Measurements from ENCODE around the gene KCNQ1. TPM values are rescaled to one million over a fixed set of nuclear protein-coding genes. Genes with fewer than 3 reads are reported as not detected.

Gene KCNQ1
- total RNA-seq, 4 donors from 2014 or later: 0.89 to 2.2 (median 1.3) TPM

DNA sequence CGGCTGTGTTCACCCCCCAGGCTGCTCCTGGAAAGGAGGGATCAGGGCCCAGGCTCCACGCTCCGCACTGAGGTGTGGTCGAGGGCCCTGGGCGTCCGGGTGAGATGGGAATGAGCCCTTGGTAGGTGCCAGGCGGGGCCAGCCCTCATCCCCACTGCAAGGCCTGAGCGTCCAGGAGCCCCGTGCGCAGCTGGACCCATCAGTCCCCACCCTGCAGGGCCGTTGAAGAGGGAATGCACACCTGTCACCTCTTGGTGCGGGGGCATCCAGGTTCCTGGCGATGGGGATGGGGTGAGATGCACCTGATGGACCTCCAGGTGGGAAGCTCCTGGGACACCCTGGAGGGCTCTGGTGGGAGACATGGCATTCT lies 72.2 kb downstream of the KCNQ1 start:
- Histone ChIP-seq H3K27me3 (peaks cover 12% of the 10 kb centered on the region), H3K27ac (no peak overlapping the region), H3K36me3 (no peaks in the 10 kb centered on the region), H3K4me3 (no peak overlapping the region), H3K9me3 (no peaks in the 10 kb centered on the region), H3K4me1 (no peaks in the 10 kb centered on the region)
- peak; percentile 49 to 74 for DNase-seq (ENCODE audit: low spot score in 2 of 2)
- WGBS: 83% methylated on average over 8 of the region's 13 CpGs
- TF ChIP-seq, protein P1, sequence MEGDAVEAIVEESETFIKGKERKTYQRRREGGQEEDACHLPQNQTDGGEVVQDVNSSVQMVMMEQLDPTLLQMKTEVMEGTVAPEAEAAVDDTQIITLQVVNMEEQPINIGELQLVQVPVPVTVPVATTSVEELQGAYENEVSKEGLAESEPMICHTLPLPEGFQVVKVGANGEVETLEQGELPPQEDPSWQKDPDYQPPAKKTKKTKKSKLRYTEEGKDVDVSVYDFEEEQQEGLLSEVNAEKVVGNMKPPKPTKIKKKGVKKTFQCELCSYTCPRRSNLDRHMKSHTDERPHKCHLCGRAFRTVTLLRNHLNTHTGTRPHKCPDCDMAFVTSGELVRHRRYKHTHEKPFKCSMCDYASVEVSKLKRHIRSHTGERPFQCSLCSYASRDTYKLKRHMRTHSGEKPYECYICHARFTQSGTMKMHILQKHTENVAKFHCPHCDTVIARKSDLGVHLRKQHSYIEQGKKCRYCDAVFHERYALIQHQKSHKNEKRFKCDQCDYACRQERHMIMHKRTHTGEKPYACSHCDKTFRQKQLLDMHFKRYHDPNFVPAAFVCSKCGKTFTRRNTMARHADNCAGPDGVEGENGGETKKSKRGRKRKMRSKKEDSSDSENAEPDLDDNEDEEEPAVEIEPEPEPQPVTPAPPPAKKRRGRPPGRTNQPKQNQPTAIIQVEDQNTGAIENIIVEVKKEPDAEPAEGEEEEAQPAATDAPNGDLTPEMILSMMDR (IDR thresholded peaks at IDR 0.05): no peak
- TF ChIP-seq POLR2AphosphoS5 (IDR thresholded peaks at IDR 0.05): no peak
- TF ChIP-seq EP300 (IDR thresholded peaks at IDR 0.05): no peak
- no peak for TF ChIP-seq POLR2A (IDR thresholded peaks at IDR 0.05)

DNA sequence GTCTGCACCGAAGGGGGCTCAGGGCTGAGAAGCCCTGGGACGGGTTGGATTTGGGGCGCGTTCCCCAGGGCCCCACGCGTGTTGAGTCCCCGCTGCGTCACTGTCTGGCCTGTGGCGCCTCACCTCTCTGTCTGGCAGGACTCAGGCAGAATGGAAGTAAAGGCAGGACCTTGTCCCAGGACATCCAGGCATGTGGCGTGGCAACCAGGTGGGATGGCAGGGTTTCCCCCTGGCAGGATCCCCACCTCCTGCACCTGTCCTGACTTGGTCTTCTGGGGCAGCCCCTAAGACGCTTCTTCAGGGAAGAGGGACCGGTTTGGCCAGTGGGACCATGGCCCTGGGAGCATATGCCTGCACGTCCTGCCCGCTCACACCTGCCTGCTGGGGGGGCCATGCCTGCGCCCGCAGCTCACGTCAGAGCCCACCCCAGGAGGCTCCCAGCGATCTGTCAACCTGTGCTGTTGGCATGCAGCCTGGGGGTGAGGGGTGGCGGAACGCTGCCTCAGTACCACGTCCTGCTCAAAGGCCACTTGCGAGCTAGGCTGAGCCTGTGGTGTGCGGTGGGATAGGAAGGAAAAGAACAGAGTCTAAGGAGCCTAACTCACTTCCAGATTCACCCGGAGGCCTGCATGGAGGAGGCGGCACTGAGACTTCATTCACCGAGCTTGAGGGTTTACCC lies 72.7 kb downstream of the KCNQ1 start:
- TF ChIP-seq, protein P1 (IDR thresholded peaks at IDR 0.05): no peak
- no peak for TF ChIP-seq EP300 (IDR thresholded peaks at IDR 0.05)
- TF ChIP-seq POLR2A (IDR thresholded peaks at IDR 0.05): no peak
- no peak for TF ChIP-seq POLR2AphosphoS5 (IDR thresholded peaks at IDR 0.05)
- no peaks in the 10 kb centered on the region for H3K4me1 ChIP-seq
- no peak overlapping the region for H3K4me3 ChIP-seq
- 63% methylated on average over 9 of the region's 26 CpGs for WGBS
- H3K9me3 ChIP-seq: no peaks in the 10 kb centered on the region
- no peaks in the 10 kb centered on the region for H3K36me3 ChIP-seq
- H3K27me3 ChIP-seq: peaks cover 18% of the 10 kb centered on the region
- H3K27ac ChIP-seq: no peak overlapping the region
- no peak for DNase-seq (ENCODE audit: low spot score in 2 of 2)

DNA sequence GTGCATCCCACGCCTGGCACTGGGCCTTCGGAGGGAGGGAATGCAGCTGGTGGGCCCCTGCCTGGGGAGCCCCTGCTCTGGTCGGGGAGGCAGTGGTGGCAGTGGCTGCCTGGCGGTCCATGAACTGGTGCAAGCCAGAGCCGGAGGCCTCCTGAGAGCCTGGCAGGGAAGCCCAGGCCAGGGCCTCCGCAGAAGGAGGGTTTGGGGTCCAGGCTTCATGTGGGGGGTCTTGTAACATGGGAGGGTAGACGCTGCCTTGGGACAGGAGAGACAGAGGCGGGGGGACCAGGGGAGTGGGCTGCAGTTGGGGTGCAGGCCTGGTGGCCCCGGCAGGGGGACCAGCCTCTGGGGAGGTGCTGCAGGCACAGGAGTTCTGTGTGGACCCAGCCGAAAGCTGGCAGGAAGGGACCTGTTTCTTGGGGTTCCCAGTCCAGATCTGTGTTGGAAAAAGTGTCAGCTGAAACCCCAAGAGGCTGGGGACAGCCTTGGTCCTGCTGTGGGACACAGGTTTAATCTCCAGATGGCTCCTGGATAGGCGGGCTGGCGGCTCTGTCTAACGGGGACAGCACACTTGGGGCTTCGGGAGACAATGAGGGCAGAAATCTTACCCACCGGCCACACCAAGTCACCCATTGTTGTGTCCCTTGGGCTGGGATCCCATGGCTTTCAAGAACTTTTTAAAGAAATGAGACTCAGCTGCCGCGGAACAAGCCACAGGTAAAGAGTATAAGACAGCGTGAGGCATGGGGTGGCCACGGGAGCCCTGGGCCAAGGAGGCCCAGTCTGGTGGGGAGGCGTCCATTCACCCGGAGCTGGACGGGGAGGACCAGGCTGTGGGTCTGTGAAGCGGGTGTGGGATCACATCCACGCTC lies 73.5 kb downstream of the KCNQ1 start:
- H3K27ac ChIP-seq: no peak overlapping the region
- H3K27me3 ChIP-seq: peaks cover 26% of the 10 kb centered on the region
- no peak overlapping the region for H3K4me3 ChIP-seq
- H3K36me3 ChIP-seq: no peaks in the 10 kb centered on the region
- no peak for TF ChIP-seq POLR2A (IDR thresholded peaks at IDR 0.05)
- TF ChIP-seq POLR2AphosphoS5 (IDR thresholded peaks at IDR 0.05): no peak
- no peak for TF ChIP-seq EP300 (IDR thresholded peaks at IDR 0.05)
- peak; percentile 40 to 75 for DNase-seq (ENCODE audit: low spot score in 2 of 2)
- H3K9me3 ChIP-seq: no peaks in the 10 kb centered on the region
- WGBS: 88% methylated on average over 14 of the region's 24 CpGs
- no peaks in the 10 kb centered on the region for H3K4me1 ChIP-seq

DNA sequence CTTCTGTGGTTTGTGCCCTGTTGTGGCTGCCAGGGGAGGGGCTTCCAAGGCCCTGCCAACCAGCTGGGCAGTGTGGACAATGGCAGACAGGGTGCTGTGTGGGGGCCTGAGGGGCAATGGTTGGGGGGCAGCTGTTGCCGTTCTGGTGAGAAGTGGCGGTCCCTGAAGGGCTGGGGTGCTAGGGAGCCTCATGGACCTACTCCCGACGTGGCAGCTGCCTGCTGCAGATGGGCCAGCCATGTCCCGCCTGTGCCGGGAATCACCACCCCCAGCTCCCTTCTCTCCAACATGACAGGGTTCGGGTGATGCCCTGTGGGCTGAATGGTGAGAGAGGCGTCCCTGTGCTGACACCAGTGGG lies 74.2 kb downstream of the KCNQ1 start:
- H3K9me3 ChIP-seq: no peaks in the 10 kb centered on the region
- 76% methylated on average over 4 of the region's 8 CpGs for WGBS
- TF ChIP-seq POLR2AphosphoS5 (IDR thresholded peaks at IDR 0.05) (no peak), EP300 (IDR thresholded peaks at IDR 0.05) (no peak), POLR2A (IDR thresholded peaks at IDR 0.05) (no peak)
- TF ChIP-seq, protein P1 (IDR thresholded peaks at IDR 0.05): no peak
- H3K27ac ChIP-seq: no peak overlapping the region
- no peak overlapping the region for H3K4me3 ChIP-seq
- no peaks in the 10 kb centered on the region for H3K4me1 ChIP-seq
- peaks cover 29% of the 10 kb centered on the region for H3K27me3 ChIP-seq
- H3K36me3 ChIP-seq: no peaks in the 10 kb centered on the region
- DNase-seq (ENCODE audit: low spot score in 2 of 2): peak; percentile 54 to 76

DNA sequence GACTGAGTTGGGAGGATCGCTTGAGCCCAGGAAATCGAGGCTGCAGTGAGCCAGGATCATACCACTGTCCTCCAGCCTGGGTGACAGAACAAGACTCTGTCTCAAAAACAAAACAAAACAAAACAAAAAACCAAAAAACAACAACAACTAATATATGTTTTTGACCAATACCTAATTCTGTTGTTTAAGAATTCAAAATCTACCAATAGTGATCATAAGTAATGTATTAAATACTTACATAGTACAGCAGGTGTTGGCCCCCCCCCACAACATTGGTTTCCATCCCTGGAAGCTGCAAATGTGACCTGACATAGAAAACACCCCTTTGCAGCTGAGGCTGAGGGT lies 74.7 kb downstream of the KCNQ1 start:
- Histone ChIP-seq H3K36me3 (no peaks in the 10 kb centered on the region), H3K27me3 (peaks cover 33% of the 10 kb centered on the region), H3K27ac (no peak overlapping the region), H3K9me3 (no peaks in the 10 kb centered on the region), H3K4me3 (no peak overlapping the region), H3K4me1 (no peaks in the 10 kb centered on the region)
- 74% methylated on average over 2 of the region's 2 CpGs for WGBS
- TF ChIP-seq, protein P1 (IDR thresholded peaks at IDR 0.05): no peak
- no peak for DNase-seq (ENCODE audit: low spot score in 2 of 2)
